HEK293T (cell line): ENCODE measurements around the gene RIMBP2.

Experiments used
- ARNT ChIP-seq: fragments of 450-650 bp; IDR thresholded peaks from 2 replicates; pipeline ENCODE4 v1.6.1; 2017; ENCODE audit warnings: mild to moderate bottlenecking
- CTBP1 ChIP-seq: fragments of 450-650 bp; IDR thresholded peaks from 2 replicates; pipeline ENCODE4 v1.6.1; 2016; ENCODE audit warnings: borderline replicate concordance
- ELF4 ChIP-seq: fragments of 450-650 bp; IDR thresholded peaks from 2 replicates; pipeline ENCODE4 v1.6.1; 2017; ENCODE audit warnings: antibody characterized with exemption
- FOXA1 ChIP-seq: fragments of 450-650 bp; IDR thresholded peaks from 2 replicates; pipeline ENCODE4 v1.6.1; 2016; ENCODE audit warnings: mild to moderate bottlenecking
- FOXM1 ChIP-seq: fragments of 450-650 bp; IDR thresholded peaks from 2 replicates; pipeline ENCODE4 v1.6.1; 2017; ENCODE audit warnings: mild to moderate bottlenecking, borderline replicate concordance
- HDGF ChIP-seq: fragments of 450-650 bp; IDR thresholded peaks from 2 replicates; pipeline ENCODE4 v1.6.1; 2017; ENCODE audit warnings: antibody characterized with exemption, borderline replicate concordance
- SP1 ChIP-seq: fragments of 450-650 bp; IDR thresholded peaks from 2 replicates; pipeline ENCODE4 v1.6.1; 2017
- SUZ12 ChIP-seq: fragments of 450-650 bp; IDR thresholded peaks from 2 replicates; pipeline ENCODE4 v1.6.1; 2016; ENCODE audit warnings: mild to moderate bottlenecking
- TARDBP ChIP-seq: fragments of 450-650 bp; IDR thresholded peaks from 2 replicates; pipeline ENCODE4 v1.6.1; 2016
- ZNF384 ChIP-seq: fragments of 450-650 bp; IDR thresholded peaks from 2 replicates; pipeline ENCODE4 v1.6.1; 2016
- TF ChIP-seq, protein P1 (sequence below): fragments of 450-650 bp; IDR thresholded peaks from 2 replicates; pipeline ENCODE4 v1.6.1; 2016

- TF ChIP-seq, protein P1, sequence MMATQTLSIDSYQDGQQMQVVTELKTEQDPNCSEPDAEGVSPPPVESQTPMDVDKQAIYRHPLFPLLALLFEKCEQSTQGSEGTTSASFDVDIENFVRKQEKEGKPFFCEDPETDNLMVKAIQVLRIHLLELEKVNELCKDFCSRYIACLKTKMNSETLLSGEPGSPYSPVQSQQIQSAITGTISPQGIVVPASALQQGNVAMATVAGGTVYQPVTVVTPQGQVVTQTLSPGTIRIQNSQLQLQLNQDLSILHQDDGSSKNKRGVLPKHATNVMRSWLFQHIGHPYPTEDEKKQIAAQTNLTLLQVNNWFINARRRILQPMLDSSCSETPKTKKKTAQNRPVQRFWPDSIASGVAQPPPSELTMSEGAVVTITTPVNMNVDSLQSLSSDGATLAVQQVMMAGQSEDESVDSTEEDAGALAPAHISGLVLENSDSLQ, result no peak
- TF ChIP-seq SP1 (no peak), ELF4 (no peak), TARDBP (no peak), ZNF384 (no peak), FOXA1 (no peak), FOXM1 (no peak), HDGF (no peak), ARNT (no peak), SUZ12 (no peak), CTBP1 (no peak)
Measured at GRCh38 chr12:130460611-130461446, 255.3 kb downstream of the RIMBP2 start.
